ENCODE data around the gene YARS2.

The YARS2 gene

GRCh38 chr12:32755654-32756475 lies at the start of gene YARS2:
Gene YARS2, minus strand, starts transcription at chr12:32755897. Its CDS starts 23 bp downstream, at chr12:32755874.
- TF ChIP-seq, protein P1, sequence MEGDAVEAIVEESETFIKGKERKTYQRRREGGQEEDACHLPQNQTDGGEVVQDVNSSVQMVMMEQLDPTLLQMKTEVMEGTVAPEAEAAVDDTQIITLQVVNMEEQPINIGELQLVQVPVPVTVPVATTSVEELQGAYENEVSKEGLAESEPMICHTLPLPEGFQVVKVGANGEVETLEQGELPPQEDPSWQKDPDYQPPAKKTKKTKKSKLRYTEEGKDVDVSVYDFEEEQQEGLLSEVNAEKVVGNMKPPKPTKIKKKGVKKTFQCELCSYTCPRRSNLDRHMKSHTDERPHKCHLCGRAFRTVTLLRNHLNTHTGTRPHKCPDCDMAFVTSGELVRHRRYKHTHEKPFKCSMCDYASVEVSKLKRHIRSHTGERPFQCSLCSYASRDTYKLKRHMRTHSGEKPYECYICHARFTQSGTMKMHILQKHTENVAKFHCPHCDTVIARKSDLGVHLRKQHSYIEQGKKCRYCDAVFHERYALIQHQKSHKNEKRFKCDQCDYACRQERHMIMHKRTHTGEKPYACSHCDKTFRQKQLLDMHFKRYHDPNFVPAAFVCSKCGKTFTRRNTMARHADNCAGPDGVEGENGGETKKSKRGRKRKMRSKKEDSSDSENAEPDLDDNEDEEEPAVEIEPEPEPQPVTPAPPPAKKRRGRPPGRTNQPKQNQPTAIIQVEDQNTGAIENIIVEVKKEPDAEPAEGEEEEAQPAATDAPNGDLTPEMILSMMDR (IDR thresholded peaks at IDR 0.05; ENCODE audit: low read depth, low read length) = peak; percentile 65

DNA sequence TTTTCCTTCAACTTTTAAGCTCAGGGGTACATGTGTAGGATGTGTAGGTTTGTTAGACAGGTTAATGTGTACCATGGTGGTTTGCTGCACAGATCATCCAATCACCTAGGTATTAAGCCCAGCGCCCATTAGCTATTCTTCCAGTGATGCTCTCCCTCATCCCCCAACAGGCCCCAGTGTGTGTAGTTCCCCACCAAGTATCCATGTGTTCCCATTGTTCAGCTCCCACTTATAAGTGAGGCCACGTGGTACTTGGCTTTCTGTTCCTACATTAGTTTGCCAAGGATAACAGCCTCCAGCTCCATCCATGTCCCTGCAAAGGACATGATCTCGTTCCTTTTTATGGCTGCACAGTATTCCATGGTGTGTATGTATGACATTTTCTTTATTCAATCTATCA lies 48.6 kb upstream of the YARS2 start:
- TF ChIP-seq, protein P1 (IDR thresholded peaks at IDR 0.05; ENCODE audit: low read depth, low read length) = no peak
- H3K4me3 ChIP-seq (ENCODE audit: low read depth, low read length) = no peak overlapping the region

More at GRCh38 chr12:32755654-32756475, at the start of gene YARS2:
- peak within 1 kb of the TSS; percentile 99 for H3K4me3 ChIP-seq (ENCODE audit: low read depth, low read length)

GRCh38 chr12:32801269-32801980 lies 45.7 kb upstream of the YARS2 start:
- TF ChIP-seq, protein P1 (IDR thresholded peaks at IDR 0.05; ENCODE audit: low read depth, low read length) = no peak

DNA sequence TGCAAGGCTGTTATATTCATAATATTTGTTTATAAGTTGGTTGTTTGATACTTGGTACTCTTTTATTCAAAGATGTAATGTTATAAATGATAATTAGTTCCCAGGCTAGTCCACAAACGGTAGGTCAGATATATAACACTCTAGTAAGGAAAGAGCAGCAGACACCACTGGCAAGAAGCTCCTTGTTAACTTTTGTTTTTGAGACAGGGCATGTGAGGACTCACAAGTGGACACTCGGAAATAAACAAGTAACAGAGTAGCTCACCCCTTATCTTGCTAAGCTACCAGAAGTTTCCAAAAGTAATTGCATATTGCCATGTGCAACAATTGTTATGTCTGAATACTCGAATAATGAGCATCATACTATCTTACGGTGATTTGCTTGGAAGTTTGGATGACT lies 38.6 kb upstream of the YARS2 start:
- TF ChIP-seq, protein P1 (IDR thresholded peaks at IDR 0.05; ENCODE audit: low read depth, low read length) = no peak
- H3K4me3 ChIP-seq (ENCODE audit: low read depth, low read length) = no peak overlapping the region

More at GRCh38 chr12:32801269-32801980, 45.7 kb upstream of the YARS2 start:
- H3K4me3 ChIP-seq (ENCODE audit: low read depth, low read length) = no peak overlapping the region

DNA sequence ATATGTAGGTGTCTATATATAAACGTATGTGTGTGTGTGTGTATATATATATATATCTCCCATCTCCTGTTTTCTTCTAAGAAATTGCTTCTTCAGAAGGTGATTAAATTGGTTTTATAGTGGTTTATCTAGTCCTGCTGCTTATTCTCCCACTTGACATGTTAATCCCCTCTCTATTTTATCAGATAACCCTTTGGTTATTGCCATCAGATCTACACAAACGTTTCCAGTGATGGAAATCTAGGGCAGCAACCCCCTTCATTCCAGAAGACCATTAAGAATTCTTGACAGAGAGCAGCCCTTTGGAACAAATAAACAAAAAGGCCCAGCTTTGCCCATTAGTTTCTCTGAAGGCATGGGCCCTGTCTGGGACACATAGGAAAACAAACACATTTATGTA lies 34.2 kb upstream of the YARS2 start:
- H3K4me3 ChIP-seq (ENCODE audit: low read depth, low read length) = no peak overlapping the region
- TF ChIP-seq, protein P1 (IDR thresholded peaks at IDR 0.05; ENCODE audit: low read depth, low read length) = no peak

DNA sequence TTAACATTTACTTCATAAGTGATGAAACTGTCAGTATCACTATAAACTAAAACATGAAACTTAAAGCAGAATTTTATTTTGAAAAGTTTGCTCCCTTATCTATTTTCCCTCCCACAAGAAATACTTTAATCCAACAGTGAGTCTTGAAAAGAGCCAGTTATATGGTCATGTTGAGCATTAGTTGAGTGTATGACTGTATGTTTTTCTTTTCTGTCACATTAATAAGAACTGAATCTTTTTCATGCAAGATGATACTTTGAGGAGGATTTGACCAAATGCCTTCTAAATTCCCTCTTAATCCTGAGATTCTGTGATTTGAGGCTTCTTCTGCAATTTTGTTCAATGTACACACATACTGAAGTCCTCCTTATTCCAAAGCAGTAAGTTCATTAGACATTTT lies 33.7 kb upstream of the YARS2 start:
- TF ChIP-seq, protein P1 (IDR thresholded peaks at IDR 0.05; ENCODE audit: low read depth, low read length) = no peak

DNA sequence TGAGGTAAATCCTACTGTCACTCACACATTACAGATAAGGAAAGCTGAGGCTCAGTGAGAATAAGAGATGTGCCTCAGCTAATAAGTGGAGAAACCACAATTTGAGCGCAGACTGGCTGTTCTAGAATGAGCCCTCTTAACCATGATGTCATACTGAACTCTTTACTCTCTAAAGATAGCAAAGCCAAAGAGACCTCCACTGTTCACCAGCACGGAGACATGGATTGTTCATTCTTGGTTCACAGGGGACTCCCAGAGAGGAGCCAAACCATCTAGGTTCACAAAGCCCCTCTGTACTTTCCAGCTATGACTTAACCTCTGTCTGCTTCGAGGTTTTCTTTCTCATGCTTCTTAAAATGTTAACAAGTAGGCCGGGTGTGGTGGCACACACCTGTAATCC lies 32.7 kb upstream of the YARS2 start:
- no peak overlapping the region for H3K4me3 ChIP-seq (ENCODE audit: low read depth, low read length)
- TF ChIP-seq, protein P1 (IDR thresholded peaks at IDR 0.05; ENCODE audit: low read depth, low read length) = no peak

More for the DNA sequence above, 33.7 kb upstream of the YARS2 start:
- no peak overlapping the region for H3K4me3 ChIP-seq (ENCODE audit: low read depth, low read length)

Data from WI38 (cell line).